HFF-Myc (cell line): ENCODE measurements around the gene TRIM6.

ENCODE experiments used
- DNase-seq: peaks from one replicate; pipeline ENCODE4 v3.0.0-alpha.2; 2011; ENCODE audit warnings: low read depth; ENCODE audit errors: extremely low read depth
- H3K4me3 ChIP-seq: replicated peaks from 2 replicates; pipeline ENCODE4 v1.5.1; 2011; ENCODE audit warnings: low read depth, mild to moderate bottlenecking, control low read depth, low read length
- TF ChIP-seq, protein P1 (sequence below): IDR thresholded peaks from 2 replicates; pipeline ENCODE4 v1.5.1; 2012; ENCODE audit warnings: mild to moderate bottlenecking, low read depth, low read length, control low read depth; ENCODE audit errors: missing control alignments

TRIM6 gene

DNA sequence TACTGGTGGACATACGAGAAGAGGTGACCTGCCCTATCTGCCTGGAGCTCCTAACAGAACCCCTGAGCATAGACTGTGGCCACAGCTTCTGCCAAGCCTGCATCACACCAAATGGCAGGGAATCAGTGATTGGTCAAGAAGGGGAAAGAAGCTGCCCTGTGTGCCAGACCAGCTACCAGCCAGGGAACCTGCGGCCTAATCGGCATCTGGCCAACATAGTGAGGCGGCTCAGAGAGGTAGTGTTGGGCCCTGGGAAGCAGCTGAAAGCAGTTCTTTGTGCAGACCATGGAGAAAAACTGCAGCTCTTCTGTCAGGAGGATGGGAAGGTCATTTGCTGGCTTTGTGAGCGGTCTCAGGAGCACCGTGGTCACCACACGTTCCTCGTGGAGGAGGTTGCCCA lies 6.9 kb downstream of the TRIM6 start:
- no peak for DNase-seq
- TF ChIP-seq, protein P1, sequence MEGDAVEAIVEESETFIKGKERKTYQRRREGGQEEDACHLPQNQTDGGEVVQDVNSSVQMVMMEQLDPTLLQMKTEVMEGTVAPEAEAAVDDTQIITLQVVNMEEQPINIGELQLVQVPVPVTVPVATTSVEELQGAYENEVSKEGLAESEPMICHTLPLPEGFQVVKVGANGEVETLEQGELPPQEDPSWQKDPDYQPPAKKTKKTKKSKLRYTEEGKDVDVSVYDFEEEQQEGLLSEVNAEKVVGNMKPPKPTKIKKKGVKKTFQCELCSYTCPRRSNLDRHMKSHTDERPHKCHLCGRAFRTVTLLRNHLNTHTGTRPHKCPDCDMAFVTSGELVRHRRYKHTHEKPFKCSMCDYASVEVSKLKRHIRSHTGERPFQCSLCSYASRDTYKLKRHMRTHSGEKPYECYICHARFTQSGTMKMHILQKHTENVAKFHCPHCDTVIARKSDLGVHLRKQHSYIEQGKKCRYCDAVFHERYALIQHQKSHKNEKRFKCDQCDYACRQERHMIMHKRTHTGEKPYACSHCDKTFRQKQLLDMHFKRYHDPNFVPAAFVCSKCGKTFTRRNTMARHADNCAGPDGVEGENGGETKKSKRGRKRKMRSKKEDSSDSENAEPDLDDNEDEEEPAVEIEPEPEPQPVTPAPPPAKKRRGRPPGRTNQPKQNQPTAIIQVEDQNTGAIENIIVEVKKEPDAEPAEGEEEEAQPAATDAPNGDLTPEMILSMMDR, result no peak
- no peak overlapping the region for H3K4me3 ChIP-seq

DNA sequence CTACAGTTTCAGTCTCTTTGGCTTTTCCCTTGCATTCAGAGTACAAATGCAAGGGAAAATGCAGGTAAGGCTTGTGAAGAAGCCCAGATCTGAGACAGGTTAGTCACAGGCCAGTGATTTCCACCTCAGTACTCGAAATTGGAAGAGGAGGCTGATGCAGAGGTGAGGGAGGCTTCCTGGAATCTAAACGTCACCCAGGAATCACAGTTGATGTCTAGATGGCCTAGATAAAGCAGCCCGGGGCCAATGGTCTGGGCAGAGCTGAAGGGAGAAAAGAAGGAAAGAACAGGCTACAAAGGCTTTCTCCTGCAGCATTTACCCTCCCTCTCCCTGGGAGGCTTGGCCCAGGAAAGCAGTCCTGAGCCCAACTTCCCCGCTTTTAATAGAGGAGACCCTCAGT lies 8.5 kb downstream of the TRIM6 start:
- DNase-seq, result no peak
- no peak overlapping the region for H3K4me3 ChIP-seq
- TF ChIP-seq, protein P1, result no peak

DNA sequence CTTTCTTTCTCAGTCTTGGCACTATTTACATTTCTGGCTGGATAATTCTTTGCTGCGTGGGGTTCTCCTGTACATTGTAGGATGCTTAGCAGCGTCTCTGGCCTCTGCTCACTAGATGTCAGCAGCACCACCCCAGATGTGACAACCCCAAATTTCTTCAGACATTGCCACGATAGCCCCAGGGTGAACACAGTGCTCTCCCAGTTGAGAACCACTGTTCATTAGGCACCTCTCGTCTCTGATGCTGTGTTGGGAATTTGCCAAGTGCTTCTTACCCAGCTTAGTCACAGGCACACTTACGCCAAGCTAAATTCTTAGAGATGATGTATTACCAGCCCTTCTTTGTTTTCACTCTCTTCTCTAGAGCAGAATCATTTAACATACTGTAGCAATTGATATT lies 9.4 kb downstream of the TRIM6 start:
- TF ChIP-seq, protein P1, result no peak

DNA sequence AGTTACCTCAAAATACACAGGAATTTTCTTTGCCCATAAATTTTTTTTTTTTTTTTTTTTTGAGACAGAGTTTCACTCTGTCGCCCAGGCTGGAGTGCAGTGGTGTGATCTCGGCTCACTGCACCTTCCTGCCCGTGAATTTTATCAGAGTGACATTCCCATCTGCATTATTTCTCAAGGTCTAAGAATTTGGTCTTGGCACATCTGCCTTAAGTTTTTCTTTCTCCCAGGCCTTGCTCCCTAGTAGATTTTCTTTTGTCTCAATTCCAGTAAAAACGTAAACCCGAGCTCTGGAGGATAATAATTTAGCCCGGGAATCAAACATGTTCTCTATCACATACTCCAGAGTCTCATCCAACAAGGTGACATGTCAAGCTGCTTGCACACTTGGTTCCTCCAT lies 12.4 kb downstream of the TRIM6 start:
- TF ChIP-seq, protein P1, result no peak
- DNase-seq, result no peak
- H3K4me3 ChIP-seq, result no peak overlapping the region

More for the DNA sequence above, 9.4 kb downstream of the TRIM6 start:
- DNase-seq, result no peak
- H3K4me3 ChIP-seq, result no peak overlapping the region

DNA sequence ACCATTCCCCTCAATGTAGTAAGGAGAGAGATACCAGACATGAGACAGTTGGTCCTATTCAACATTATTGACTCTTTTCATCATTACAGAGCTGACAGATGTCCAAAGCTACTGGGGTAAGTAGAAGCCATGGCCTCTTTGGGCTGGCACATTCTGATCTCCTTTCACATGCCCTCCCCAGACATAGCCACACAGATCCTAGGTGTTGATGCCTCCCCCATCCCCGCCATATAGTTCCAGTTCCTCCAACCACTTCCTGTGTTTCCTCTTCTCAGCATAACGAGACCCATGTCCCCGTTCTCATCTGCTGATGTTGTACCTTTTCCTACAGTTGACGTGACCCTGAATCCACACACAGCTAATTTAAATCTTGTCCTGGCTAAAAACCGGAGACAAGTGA lies 14.0 kb downstream of the TRIM6 start:
- DNase-seq, result no peak
- TF ChIP-seq, protein P1, result no peak

DNA sequence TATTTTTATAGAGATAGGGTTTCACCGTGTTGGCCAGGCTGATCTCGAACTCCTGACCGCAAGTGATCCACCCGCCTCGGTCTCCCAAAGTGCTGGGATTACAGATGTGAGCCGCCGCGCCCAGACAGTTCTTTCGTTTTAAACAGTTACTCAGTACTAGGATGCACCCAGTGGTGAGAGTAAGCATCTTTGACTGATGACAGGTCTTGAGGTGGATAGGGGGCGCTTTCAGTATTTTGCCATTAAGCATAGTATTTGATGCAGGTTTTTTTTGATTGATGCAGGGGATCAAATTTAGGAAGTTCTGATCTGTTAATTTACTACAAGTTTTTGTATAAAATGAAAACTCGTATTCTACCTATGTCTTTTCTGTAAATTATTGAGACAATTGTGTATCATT lies 15.2 kb downstream of the TRIM6 start:
- no peak overlapping the region for H3K4me3 ChIP-seq
- TF ChIP-seq, protein P1, result no peak
- DNase-seq, result no peak

More for the DNA sequence above, 14.0 kb downstream of the TRIM6 start:
- no peak overlapping the region for H3K4me3 ChIP-seq

DNA sequence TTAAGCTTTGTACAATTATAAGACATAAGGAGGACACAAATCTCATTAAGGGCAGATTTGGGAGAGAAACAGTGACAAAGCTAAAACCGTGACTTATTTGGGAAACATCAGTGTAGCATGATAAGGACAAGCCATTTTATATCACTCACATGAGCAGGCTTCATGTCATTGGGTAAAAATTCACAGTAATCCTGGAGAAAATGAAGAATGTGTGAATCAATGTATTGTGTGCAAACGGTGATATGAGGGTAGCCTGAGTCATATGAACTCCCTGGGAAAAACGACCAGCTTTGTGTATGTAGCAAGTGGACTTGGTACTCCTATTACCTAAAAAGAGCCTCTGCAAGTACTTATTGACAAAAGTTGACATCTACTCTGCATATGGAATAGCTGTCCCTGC lies 22.4 kb downstream of the TRIM6 start:
- TF ChIP-seq, protein P1, result no peak
- DNase-seq, result no peak
- H3K4me3 ChIP-seq, result no peak overlapping the region
